ENCODE results near the gene NIPA2. TPM values are rescaled to one million over a fixed set of nuclear protein-coding genes. Genes with fewer than 3 reads are reported as not detected.

NIPA2 gene
- total RNA-seq, 1 experiment from 2014 or later = 77.9 TPM

DNA sequence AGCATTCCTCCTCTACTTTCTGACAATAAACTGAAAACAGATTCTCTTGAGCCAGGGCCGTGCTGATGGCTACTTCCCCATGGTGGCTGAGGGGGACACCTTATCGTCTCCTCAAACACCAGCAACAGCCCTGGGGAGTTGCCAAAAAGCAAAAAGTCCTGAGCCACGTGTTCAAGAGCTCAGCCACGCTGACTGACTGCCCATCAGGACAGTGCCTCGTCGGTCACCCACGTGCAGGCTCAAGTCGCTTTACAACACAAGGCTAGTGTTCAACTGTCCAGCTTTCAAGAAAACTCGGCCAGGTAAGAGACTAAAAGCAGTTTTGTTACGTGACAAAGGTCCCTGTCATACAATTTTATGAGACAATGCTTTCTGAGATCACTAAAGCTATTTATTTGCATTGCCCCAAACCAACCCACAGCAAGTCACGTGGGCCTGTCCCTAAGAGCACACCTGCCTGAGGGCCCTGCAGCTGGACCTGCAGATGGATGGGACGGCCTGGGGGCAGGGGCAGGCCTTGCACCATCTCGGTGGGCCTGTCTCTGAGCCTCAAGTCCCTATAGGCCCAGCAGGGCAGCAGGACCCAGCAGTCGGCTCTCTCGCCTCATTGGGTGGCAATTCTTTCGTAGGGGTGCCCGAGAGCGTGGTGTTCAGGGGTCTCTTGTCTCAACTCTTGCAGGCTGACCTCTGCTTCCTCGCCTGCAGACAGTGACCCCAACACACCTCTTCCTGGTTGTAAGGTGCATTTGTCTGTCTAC, 42.7 kb downstream of the NIPA2 start:
- H3K36me3 Mint-ChIP-seq (ENCODE audit: insufficient read depth in 1 of 3, low read depth in 3 of 3) = peaks cover 30 to 46% (median 43%) of the 10 kb centered on the region in 3 experiments
- Histone ChIP-seq H3K27me3 (ENCODE audit: insufficient read depth, low read length) (no peaks in the 10 kb centered on the region), H3K79me2 (ENCODE audit: insufficient read depth, low read length) (no peaks in the 10 kb centered on the region), H3T11ph (ENCODE audit: low read length) (no peak overlapping the region), H3K27ac (ENCODE audit: insufficient read length, low read depth, low read length) (no peak overlapping the region), H3K4me1 (ENCODE audit: insufficient read depth, low read length) (no peaks in the 10 kb centered on the region; the same call in 1 of the 2 replicates), H2BK120ac (ENCODE audit: low read depth, low read length, poor library complexity, severe bottlenecking) (no peak overlapping the region), H3K79me1 (ENCODE audit: insufficient read depth, low read depth, low read length, poor library complexity, severe bottlenecking) (no peaks in the 10 kb centered on the region), H3K23me2 (ENCODE audit: insufficient read length, low read depth, low read length, poor library complexity, severe bottlenecking) (no peaks in the 10 kb centered on the region), H2BK12ac (ENCODE audit: insufficient read length, low read depth, low read length) (no peak overlapping the region), H3K9ac (ENCODE audit: extremely low read depth, insufficient read length, low read length) (no peak overlapping the region), H2BK15ac (ENCODE audit: low read depth, low read length) (no peak overlapping the region), H3K14ac (ENCODE audit: insufficient read depth, low read length) (no peak overlapping the region), H3K23ac (ENCODE audit: insufficient read length, low read depth, low read length) (no peak overlapping the region), H2BK5ac (ENCODE audit: insufficient read length, low read length) (no peak overlapping the region), H4K8ac (replicated peaks; ENCODE audit: insufficient read length, low read depth, low read length) (no peak overlapping the region), H3K56ac (ENCODE audit: insufficient read length, low read depth, low read length) (no peak overlapping the region), H3K4ac (ENCODE audit: low read depth, low read length) (no peak overlapping the region), H2AK5ac (ENCODE audit: insufficient read length, low read length) (no peak overlapping the region), H3K4me2 (ENCODE audit: insufficient read depth, insufficient read length, low read length) (no peak overlapping the region), H4K20me1 (ENCODE audit: control insufficient read depth, insufficient read depth, insufficient read length) (no peaks in the 10 kb centered on the region), H4K91ac (ENCODE audit: insufficient read length, low read depth, low read length) (no peak overlapping the region), H3K18ac (ENCODE audit: insufficient read length, low read depth, low read length) (no peak overlapping the region), H2AFZ (ENCODE audit: low read length) (no peak overlapping the region), H4K5ac (ENCODE audit: insufficient read length, low read depth, low read length) (no peak overlapping the region), H2BK20ac (ENCODE audit: low read depth, low read length, poor library complexity, severe bottlenecking) (no peak overlapping the region), H3K9me3 (ENCODE audit: control insufficient read depth, low read depth, low read length) (no peaks in the 10 kb centered on the region)
- peaks cover 4% of the 10 kb centered on the region in 2 experiments for H3K4me1 Mint-ChIP-seq
- peak overlapping the region; percentile 11 to 40 (median 13); a peak in 2 of 7 replicates for H3K27ac Mint-ChIP-seq
- TF ChIP-seq, protein P1, sequence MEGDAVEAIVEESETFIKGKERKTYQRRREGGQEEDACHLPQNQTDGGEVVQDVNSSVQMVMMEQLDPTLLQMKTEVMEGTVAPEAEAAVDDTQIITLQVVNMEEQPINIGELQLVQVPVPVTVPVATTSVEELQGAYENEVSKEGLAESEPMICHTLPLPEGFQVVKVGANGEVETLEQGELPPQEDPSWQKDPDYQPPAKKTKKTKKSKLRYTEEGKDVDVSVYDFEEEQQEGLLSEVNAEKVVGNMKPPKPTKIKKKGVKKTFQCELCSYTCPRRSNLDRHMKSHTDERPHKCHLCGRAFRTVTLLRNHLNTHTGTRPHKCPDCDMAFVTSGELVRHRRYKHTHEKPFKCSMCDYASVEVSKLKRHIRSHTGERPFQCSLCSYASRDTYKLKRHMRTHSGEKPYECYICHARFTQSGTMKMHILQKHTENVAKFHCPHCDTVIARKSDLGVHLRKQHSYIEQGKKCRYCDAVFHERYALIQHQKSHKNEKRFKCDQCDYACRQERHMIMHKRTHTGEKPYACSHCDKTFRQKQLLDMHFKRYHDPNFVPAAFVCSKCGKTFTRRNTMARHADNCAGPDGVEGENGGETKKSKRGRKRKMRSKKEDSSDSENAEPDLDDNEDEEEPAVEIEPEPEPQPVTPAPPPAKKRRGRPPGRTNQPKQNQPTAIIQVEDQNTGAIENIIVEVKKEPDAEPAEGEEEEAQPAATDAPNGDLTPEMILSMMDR (conservative IDR thresholded peaks at IDR 0.05) = no peak
- H3K9me3 Mint-ChIP-seq = peaks cover 0 to 6% of the 10 kb centered on the region in 2 experiments; a peak in 4 of 5 replicates
- DNase-seq = no peak
- WGBS (ENCODE audit: extremely low coverage, insufficient read length, low lambda C conversion rate) = no CpG with 5 or more reads among the region's 19 CpGs
- H3K27me3 Mint-ChIP-seq (ENCODE audit: low read depth) = no peaks in the 10 kb centered on the region
- H3K4me3 Mint-ChIP-seq = no peak overlapping the region

All from H9 (cell line).